SH-SY5Y (cell line): ENCODE measurements around the gene SGSM1.

Experiments
- GATA2 ChIP-seq: IDR thresholded peaks from 2 replicates; pipeline ENCODE4 v1.6.1; 2011; ENCODE audit warnings: mild to moderate bottlenecking, low read depth, low read length
- GATA3 ChIP-seq: IDR thresholded peaks from 2 replicates; pipeline ENCODE4 v1.6.1; 2011; ENCODE audit warnings: low read depth, mild to moderate bottlenecking, low read length, moderate library complexity

The SGSM1 gene

GRCh38 chr22:24952837-24953383, 146.9 kb downstream of the SGSM1 start:
- TF ChIP-seq GATA3 (no peak), GATA2 (no peak)

GRCh38 chr22:24953384-24954113, 147.5 kb downstream of the SGSM1 start:
- TF ChIP-seq GATA3 = no peak
- TF ChIP-seq GATA2 = no peak

GRCh38 chr22:24954114-24954463, 148.1 kb downstream of the SGSM1 start:
- TF ChIP-seq GATA2 (no peak), GATA3 (no peak)

GRCh38 chr22:24954856-24955255, 148.8 kb downstream of the SGSM1 start:
- TF ChIP-seq GATA3 = no peak
- no peak for TF ChIP-seq GATA2

- TF ChIP-seq GATA2 (no peak), GATA3 (no peak)
Measured at GRCh38 chr22:24957043-24957442, 151.0 kb downstream of the SGSM1 start.

- TF ChIP-seq GATA2 (no peak), GATA3 (no peak)
Measured at GRCh38 chr22:24961217-24961844, 155.3 kb downstream of the SGSM1 start.

GRCh38 chr22:24962094-24962493, 156.1 kb downstream of the SGSM1 start:
- TF ChIP-seq GATA2 (no peak), GATA3 (no peak)

- TF ChIP-seq GATA3 = no peak
- TF ChIP-seq GATA2 = no peak
Measured at GRCh38 chr22:24962835-24963234, 156.8 kb downstream of the SGSM1 start.

- no peak for TF ChIP-seq GATA2
- TF ChIP-seq GATA3 = no peak
Measured at GRCh38 chr22:24964441-24964840, 158.4 kb downstream of the SGSM1 start.

GRCh38 chr22:24965822-24966626, 160.0 kb downstream of the SGSM1 start:
- no peak for TF ChIP-seq GATA3
- no peak for TF ChIP-seq GATA2

- no peak for TF ChIP-seq GATA2
- no peak for TF ChIP-seq GATA3
Measured at GRCh38 chr22:24968066-24968561, 162.1 kb downstream of the SGSM1 start.

GRCh38 chr22:24969560-24970301, 163.7 kb downstream of the SGSM1 start:
- TF ChIP-seq GATA2 (peak; percentile 98), GATA3 (peak; percentile 85)

- TF ChIP-seq GATA2 (no peak), GATA3 (no peak)
Measured at GRCh38 chr22:24972369-24972768, 166.4 kb downstream of the SGSM1 start.

GRCh38 chr22:24973872-24974271, 167.9 kb downstream of the SGSM1 start:
- TF ChIP-seq GATA3 (no peak), GATA2 (no peak)
